Lower leg skin (tissue), 4 donors: ENCODE measurements around the gene CALD1. TPM values are rescaled to one million over a fixed set of nuclear protein-coding genes. Genes with fewer than 3 reads are reported as not detected.

Experiments
- DNase-seq, 2 donors: peaks; one replicate each; pipeline ENCODE4 v3.0.0-alpha.2; 2019; ENCODE audit warnings: low spot score in 2 of 2
- H3K4me3 ChIP-seq: fragments of 200-600 bp; sonication (generic); 2 replicates; pipeline ENCODE4 v1.5.1; 2017; ENCODE audit warnings: mild to moderate bottlenecking, low read depth; ENCODE audit not compliant: poor library complexity, severe bottlenecking
- CTCF ChIP-seq, 3 donors: fragments of 450-650 bp; IDR thresholded peaks; one replicate each; pipeline ENCODE4 v1.5.1; 2016; ENCODE audit warnings: antibody characterized with exemption in 3 of 3, mild to moderate bottlenecking in 3 of 3, moderate library complexity in 2 of 3
- POLR2A ChIP-seq, 2 donors: fragments of 450-650 bp; IDR thresholded peaks; one replicate each; pipeline ENCODE4 v1.6.1; 2016 to 2017; ENCODE audit warnings: antibody characterized with exemption in 2 of 2, mild to moderate bottlenecking in 1 of 2, moderate library complexity in 1 of 2
- WGBS, 2 donors: methylation state at CpG; one replicate each; pipeline ENCODE4 v1.1.5; 2018; 5-methylcytosine and 5-hydroxymethylcytosine counted together
- intact Hi-C: fragments of 100-400 bp; cut with DNase I; formaldehyde crosslinking; loops from one replicate; pipeline ENCODE4 v1.15.0; 2023; ENCODE audit warnings: low total_unique reads
- total RNA-seq, 4 donors: library from RNA; depleted of rRNA; stranded (reverse); fragments of >200 nt; gene quantifications; one replicate each; pipeline ENCODE4 v1.1.0, GENCODE V29; 2016

CALD1 gene
- total RNA-seq, 4 donors from 2014 or later = 30.3 to 95.7 (median 58.0) TPM

GRCh38 chr7:134795231-134795630 lies 15.8 kb downstream of the CALD1 start:
- intact Hi-C loops = no loop called here
- WGBS, 2 donors = 87 to 92% methylated on average over 5 of the region's 5 CpGs
- no peak overlapping the region for H3K4me3 ChIP-seq
- no peak for TF ChIP-seq CTCF (IDR thresholded peaks at IDR 0.05)
- no peak for TF ChIP-seq POLR2A (IDR thresholded peaks at IDR 0.05)
- DNase-seq = no peak

GRCh38 chr7:134798155-134798554 lies 18.7 kb downstream of the CALD1 start:
- WGBS, 2 donors = 53 to 60% methylated on average over 1 of the region's 1 CpG
- intact Hi-C loops = no loop called here
- TF ChIP-seq CTCF (IDR thresholded peaks at IDR 0.05) (no peak), POLR2A (IDR thresholded peaks at IDR 0.05) (no peak)
- no peak for DNase-seq
- H3K4me3 ChIP-seq = no peak overlapping the region

- no peak for DNase-seq
- 19 to 26% methylated on average over 5 of the region's 5 CpGs for WGBS, 2 donors
- TF ChIP-seq CTCF (IDR thresholded peaks at IDR 0.05) = no peak
- no peak for TF ChIP-seq POLR2A (IDR thresholded peaks at IDR 0.05)
- intact Hi-C loops = no loop called here
- H3K4me3 ChIP-seq = no peak overlapping the region
These were observed 19.9 kb downstream of the CALD1 start for GRCh38 chr7:134799377-134799776.

GRCh38 chr7:134802762-134803161 lies 23.3 kb downstream of the CALD1 start:
- intact Hi-C loops = no loop called here
- DNase-seq = no peak
- WGBS, 2 donors = 93 to 96% methylated on average over 4 of the region's 4 CpGs
- TF ChIP-seq CTCF (IDR thresholded peaks at IDR 0.05) = no peak
- TF ChIP-seq POLR2A (IDR thresholded peaks at IDR 0.05) = no peak
- H3K4me3 ChIP-seq = no peak overlapping the region

GRCh38 chr7:134804351-134804750 lies 24.9 kb downstream of the CALD1 start:
- intact Hi-C loops = no loop called here
- DNase-seq = no peak
- no peak for TF ChIP-seq CTCF (IDR thresholded peaks at IDR 0.05)
- no peak for TF ChIP-seq POLR2A (IDR thresholded peaks at IDR 0.05)
- 70 to 75% methylated on average over 2 of the region's 2 CpGs for WGBS, 2 donors
- no peak overlapping the region for H3K4me3 ChIP-seq

- intact Hi-C loops = no loop called here
These were observed 25.4 kb downstream of the CALD1 start for GRCh38 chr7:134804854-134805253.

More at GRCh38 chr7:134804854-134805253, 25.4 kb downstream of the CALD1 start:
- no peak overlapping the region for H3K4me3 ChIP-seq
- WGBS, 2 donors = 91 to 92% methylated on average over 3 of the region's 3 CpGs
- TF ChIP-seq CTCF (IDR thresholded peaks at IDR 0.05) = no peak
- no peak for TF ChIP-seq POLR2A (IDR thresholded peaks at IDR 0.05)
- no peak for DNase-seq
